Measurements from ENCODE around the gene ZNF367. TPM values are rescaled to one million over a fixed set of nuclear protein-coding genes. Genes with fewer than 3 reads are reported as not detected.

ZNF367 gene
- total and polyA plus RNA-seq, 2 of the 4 experiments (the other 2 are of a cell fraction): 1.1 to 2.7 TPM

GRCh38 chr9:96423985-96424336 lies 5.8 kb upstream of the ZNF367 start:
- CTCF ChIA-PET: interaction anchor here (0.9 kb wide), 1 partner anchor 39 kb away, joined by 3 read pairs; no protein-coding TSS in a partner anchor
- peaks cover 5% of the 10 kb centered on the region for H3K4me1 ChIP-seq (ENCODE audit: control insufficient read depth, insufficient read depth, low read length)
- WGBS, 2 experiments (ENCODE audit: extremely low coverage in 2 of 2, insufficient read length in 1 of 2): 100% methylated on average over 1 of the region's 6 CpGs; no CpG with 5 or more reads in 1 of the 2 experiments
- no peak overlapping the region for H3K56ac ChIP-seq (ENCODE audit: extremely low read depth, insufficient read depth, low read length)
- H4K20me1 ChIP-seq (ENCODE audit: insufficient read depth, low read length): no peaks in the 10 kb centered on the region
- H2BK20ac ChIP-seq (ENCODE audit: low read depth, low read length): no peak overlapping the region
- no peak overlapping the region for H2BK5ac ChIP-seq (ENCODE audit: low read depth, low read length, poor library complexity, severe bottlenecking)
- H3K23ac ChIP-seq (ENCODE audit: low read depth, low read length): no peak overlapping the region
- H3K79me1 ChIP-seq (ENCODE audit: low read depth in 1 of 2, low read length in 2 of 2): no peaks in the 10 kb centered on the region
- H3K9me3 ChIP-seq (ENCODE audit: control insufficient read depth, insufficient read depth, low read length): no peaks in the 10 kb centered on the region
- intact Hi-C loops (cut with micrococcal nuclease) (loop anchor here (5.0 kb wide), 1 partner anchor 38 kb away; no protein-coding TSS in a partner anchor), in situ Hi-C loops (cut with MboI; ENCODE audit: low sequenced_read_pairs) (no loop called here), dilution Hi-C loops (cut with HindIII; ENCODE audit: low sequenced_read_pairs, unreplicated experiment) (no loop called here)
- H4K8ac ChIP-seq (ENCODE audit: low read depth in 2 of 2, low read length in 2 of 2): no peak overlapping the region
- H3K27me3 ChIP-seq (ENCODE audit: control insufficient read depth, insufficient read depth, low read length): no peaks in the 10 kb centered on the region
- no peak overlapping the region for H2BK120ac ChIP-seq (ENCODE audit: low read depth, low read length)
- H2AK9ac ChIP-seq (replicated peaks; ENCODE audit: low read depth, low read length, poor library complexity): no peak overlapping the region
- no peak for TF ChIP-seq CEBPB (IDR thresholded peaks at IDR 0.05; ENCODE audit: low read depth, low read length)
- no peak for TF ChIP-seq POLR2A (IDR thresholded peaks at IDR 0.05; ENCODE audit: low read depth, low read length)
- no peak for TF ChIP-seq ELK1 (IDR thresholded peaks at IDR 0.05; ENCODE audit: borderline replicate concordance, low read depth, low read length)
- no peak for TF ChIP-seq CHD1 (IDR thresholded peaks at IDR 0.05; ENCODE audit: low read depth, low read length)
- TF ChIP-seq, protein P1, sequence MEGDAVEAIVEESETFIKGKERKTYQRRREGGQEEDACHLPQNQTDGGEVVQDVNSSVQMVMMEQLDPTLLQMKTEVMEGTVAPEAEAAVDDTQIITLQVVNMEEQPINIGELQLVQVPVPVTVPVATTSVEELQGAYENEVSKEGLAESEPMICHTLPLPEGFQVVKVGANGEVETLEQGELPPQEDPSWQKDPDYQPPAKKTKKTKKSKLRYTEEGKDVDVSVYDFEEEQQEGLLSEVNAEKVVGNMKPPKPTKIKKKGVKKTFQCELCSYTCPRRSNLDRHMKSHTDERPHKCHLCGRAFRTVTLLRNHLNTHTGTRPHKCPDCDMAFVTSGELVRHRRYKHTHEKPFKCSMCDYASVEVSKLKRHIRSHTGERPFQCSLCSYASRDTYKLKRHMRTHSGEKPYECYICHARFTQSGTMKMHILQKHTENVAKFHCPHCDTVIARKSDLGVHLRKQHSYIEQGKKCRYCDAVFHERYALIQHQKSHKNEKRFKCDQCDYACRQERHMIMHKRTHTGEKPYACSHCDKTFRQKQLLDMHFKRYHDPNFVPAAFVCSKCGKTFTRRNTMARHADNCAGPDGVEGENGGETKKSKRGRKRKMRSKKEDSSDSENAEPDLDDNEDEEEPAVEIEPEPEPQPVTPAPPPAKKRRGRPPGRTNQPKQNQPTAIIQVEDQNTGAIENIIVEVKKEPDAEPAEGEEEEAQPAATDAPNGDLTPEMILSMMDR (conservative IDR thresholded peaks at IDR 0.05; ENCODE audit: low read depth, low read length): no peak
- no peak for TF ChIP-seq RCOR1 (IDR thresholded peaks at IDR 0.05; ENCODE audit: insufficient replicate concordance, low read length)
- TF ChIP-seq RAD21 (IDR thresholded peaks at IDR 0.05; ENCODE audit: low read length): no peak
- TF ChIP-seq NFE2L2 (IDR thresholded peaks at IDR 0.05; ENCODE audit: low read depth, low read length): no peak
- no peak for TF ChIP-seq USF2 (IDR thresholded peaks at IDR 0.05; ENCODE audit: low read depth, low read length)
- no peak for TF ChIP-seq BHLHE40 (IDR thresholded peaks at IDR 0.05; ENCODE audit: low read depth, low read length)
- TF ChIP-seq MAZ (IDR thresholded peaks at IDR 0.05; ENCODE audit: borderline replicate concordance, low read depth, low read length): no peak
- TF ChIP-seq RFX5 (IDR thresholded peaks at IDR 0.05; ENCODE audit: low read depth, low read length): no peak
- TF ChIP-seq MXI1 (IDR thresholded peaks at IDR 0.05; ENCODE audit: borderline replicate concordance, low read depth, low read length): no peak
- no peak for TF ChIP-seq MAFK (IDR thresholded peaks at IDR 0.05; ENCODE audit: low read depth, low read length)
- TF ChIP-seq SMC3 (IDR thresholded peaks at IDR 0.05; ENCODE audit: low read depth, low read length): no peak
- TF ChIP-seq FOS (IDR thresholded peaks at IDR 0.05; ENCODE audit: low read depth, low read length): no peak
- 0 out of 2 replicates have a peak overlapping the region, but pooled peaks have one; percentile 77 for H2AK5ac ChIP-seq (ENCODE audit: low read depth, low read length)
- H3K14ac ChIP-seq (replicated peaks; ENCODE audit: low read depth, low read length): no peak overlapping the region; the same call in 1 of the 2 replicates
- peak overlapping the region; percentile 78 for H2AFZ ChIP-seq (replicated peaks; ENCODE audit: low read length, poor library complexity)
- no peaks in the 10 kb centered on the region for H3K36me3 ChIP-seq (ENCODE audit: control insufficient read depth, insufficient read depth, low read length)
- H3K27ac ChIP-seq (ENCODE audit: insufficient read depth, low read length): no peak overlapping the region
- POLR2A ChIA-PET (ENCODE audit: unreplicated experiment): no interaction called here
- DNase-seq (no peak), ATAC-seq (ENCODE audit: low read depth) (no peak)
- no peak overlapping the region for H4K91ac ChIP-seq (ENCODE audit: insufficient read depth, low read depth, low read length)
- no peak overlapping the region for H3K18ac ChIP-seq (ENCODE audit: low read depth, low read length)
- H3K9ac ChIP-seq (ENCODE audit: low read depth, low read length): no peak overlapping the region
- BruUV-seq (replicated peaks): no TSS peak
- no peak overlapping the region; the same call in 1 of the 2 replicates for H3K4ac ChIP-seq (ENCODE audit: low read depth, low read length)
- H3K9me1 ChIP-seq (ENCODE audit: insufficient read depth, low read length): peaks cover 3% of the 10 kb centered on the region; the same call in 1 of the 2 replicates
- no peak overlapping the region for H3K4me2 ChIP-seq (ENCODE audit: low read depth, low read length)
- H3K4me3 ChIP-seq (ENCODE audit: insufficient read depth, low read depth, low read length): no peak overlapping the region
- no peak overlapping the region for H2BK15ac ChIP-seq (ENCODE audit: low read depth, low read length)
- no peak overlapping the region for H4K5ac ChIP-seq (ENCODE audit: low read depth, low read length)

Measured in IMR-90 (cell line).